AG04449 (cell line): ENCODE data around the gene CABLES2.

ENCODE experiments used
- CTCF ChIA-PET: fragments of 350-600 bp; formaldehyde crosslinking; extraction: SDS; loops from one replicate; lab custom pipeline; 2021; ENCODE audit warnings: antibody characterized with exemption; lab: Yijun Ruan, JAX
- POLR2A ChIA-PET: fragments of 400-600, 350-600 bp; formaldehyde crosslinking; extraction: SDS; loops from one replicate; lab custom pipeline; 2020; ENCODE audit warnings: antibody characterized with exemption, inconsistent platforms; lab: Yijun Ruan, JAX
- DNase-seq: peaks from one replicate; pipeline ENCODE4 v3.0.0-alpha.2; 2010; ENCODE audit warnings: low read depth, low spot score
- H3K4me3 ChIP-seq: 2 replicates; pipeline ENCODE4 v1.5.1; 2011; ENCODE audit warnings: low read depth, mild to moderate bottlenecking, control low read depth, low read length
- CTCF ChIP-seq: IDR thresholded peaks from one replicate; pipeline ENCODE4 v1.5.1; 2011; ENCODE audit warnings: mild to moderate bottlenecking, moderate library complexity, low read length, control low read depth, inconsistent platforms; ENCODE audit not compliant: insufficient read depth; ENCODE audit errors: missing control alignments

CABLES2 gene

DNA sequence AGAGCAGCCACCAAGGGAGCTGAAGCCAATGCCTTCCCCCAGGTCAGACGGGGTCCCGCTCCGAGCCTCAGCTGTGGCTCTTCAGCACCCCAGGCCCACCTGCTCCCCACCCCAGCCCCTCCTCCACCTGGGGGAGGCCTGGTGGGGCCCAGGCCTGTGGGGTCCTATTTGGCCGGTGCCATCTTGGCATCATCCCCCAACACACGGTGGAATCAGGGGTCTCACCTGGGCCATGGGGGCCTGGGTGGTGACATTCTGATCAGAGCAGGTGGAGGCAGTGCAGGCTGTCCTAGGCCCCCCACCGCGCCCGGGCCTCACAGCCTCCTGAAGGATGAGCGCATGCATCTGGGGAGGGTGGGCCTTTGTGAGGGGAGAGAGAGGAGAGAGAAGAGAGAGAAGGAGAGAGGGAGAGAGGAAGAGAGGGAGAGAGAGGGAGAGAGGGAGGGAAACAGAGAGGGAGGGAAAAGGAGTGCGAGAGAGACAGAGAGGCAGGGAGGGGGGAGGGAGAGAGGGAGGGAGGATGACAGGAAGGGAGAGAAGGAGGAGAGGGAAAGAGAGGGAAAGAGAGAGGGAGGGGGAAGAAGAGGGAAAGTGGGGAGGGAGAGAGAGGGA is 44.2 kb upstream of the CABLES2 start:
- ChIA-PET POLR2A (no interaction called here), CTCF (no interaction called here)
- no peak for TF ChIP-seq CTCF
- H3K4me3 ChIP-seq: no peak overlapping the region
- DNase-seq: no peak

GRCh38 chr20:62449951-62450691 is 43.0 kb upstream of the CABLES2 start:
- ChIA-PET CTCF (no interaction called here), POLR2A (no interaction called here)
- no peak for TF ChIP-seq CTCF
- DNase-seq: no peak
- H3K4me3 ChIP-seq: no peak overlapping the region

DNA sequence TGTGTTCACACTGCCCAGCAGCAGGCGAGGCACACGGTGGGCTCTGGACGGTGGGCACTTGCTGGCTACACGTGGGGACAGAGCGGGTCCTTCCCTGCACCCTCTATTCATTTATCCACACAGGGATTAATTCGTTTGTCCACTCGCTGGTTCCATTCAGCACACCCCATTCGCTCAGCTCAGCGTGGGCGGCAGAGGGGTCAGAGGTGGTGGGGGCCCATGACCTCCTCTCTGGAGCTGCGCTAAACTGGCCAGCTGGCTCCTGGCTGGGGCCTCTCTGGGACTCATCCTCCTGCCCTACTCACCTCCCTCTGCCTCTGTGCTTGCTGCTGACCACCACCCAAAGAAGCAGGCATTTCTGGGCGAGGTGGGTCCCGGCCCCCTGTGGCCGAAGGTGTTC is 41.7 kb upstream of the CABLES2 start:
- TF ChIP-seq CTCF: no peak
- no peak overlapping the region for H3K4me3 ChIP-seq
- no peak for DNase-seq
- POLR2A ChIA-PET: no interaction called here
- CTCF ChIA-PET: no interaction called here

- DNase-seq: no peak
- ChIA-PET POLR2A (no interaction called here), CTCF (no interaction called here)
- H3K4me3 ChIP-seq: no peak overlapping the region
- TF ChIP-seq CTCF: no peak
These were observed 41.0 kb upstream of the CABLES2 start for GRCh38 chr20:62448038-62448437.

- DNase-seq: no peak
- no peak for TF ChIP-seq CTCF
- POLR2A ChIA-PET: no interaction called here
- H3K4me3 ChIP-seq: no peak overlapping the region
- CTCF ChIA-PET: no interaction called here
These were observed 40.1 kb upstream of the CABLES2 start for GRCh38 chr20:62446888-62447869.

GRCh38 chr20:62446481-62446880 is 39.4 kb upstream of the CABLES2 start:
- H3K4me3 ChIP-seq: no peak overlapping the region
- CTCF ChIA-PET: no interaction called here
- POLR2A ChIA-PET: no interaction called here
- no peak for TF ChIP-seq CTCF
- no peak for DNase-seq
